GM19099 (cell line): ENCODE data around the gene SAMD11.

Source experiments
- POLR2A ChIP-seq: IDR thresholded peaks from 3 replicates; pipeline ENCODE4 v1.6.1; 2011; ENCODE audit warnings: low read depth; ENCODE audit not compliant: insufficient read length; ENCODE audit errors: extremely low read depth

Gene SAMD11, protein sequence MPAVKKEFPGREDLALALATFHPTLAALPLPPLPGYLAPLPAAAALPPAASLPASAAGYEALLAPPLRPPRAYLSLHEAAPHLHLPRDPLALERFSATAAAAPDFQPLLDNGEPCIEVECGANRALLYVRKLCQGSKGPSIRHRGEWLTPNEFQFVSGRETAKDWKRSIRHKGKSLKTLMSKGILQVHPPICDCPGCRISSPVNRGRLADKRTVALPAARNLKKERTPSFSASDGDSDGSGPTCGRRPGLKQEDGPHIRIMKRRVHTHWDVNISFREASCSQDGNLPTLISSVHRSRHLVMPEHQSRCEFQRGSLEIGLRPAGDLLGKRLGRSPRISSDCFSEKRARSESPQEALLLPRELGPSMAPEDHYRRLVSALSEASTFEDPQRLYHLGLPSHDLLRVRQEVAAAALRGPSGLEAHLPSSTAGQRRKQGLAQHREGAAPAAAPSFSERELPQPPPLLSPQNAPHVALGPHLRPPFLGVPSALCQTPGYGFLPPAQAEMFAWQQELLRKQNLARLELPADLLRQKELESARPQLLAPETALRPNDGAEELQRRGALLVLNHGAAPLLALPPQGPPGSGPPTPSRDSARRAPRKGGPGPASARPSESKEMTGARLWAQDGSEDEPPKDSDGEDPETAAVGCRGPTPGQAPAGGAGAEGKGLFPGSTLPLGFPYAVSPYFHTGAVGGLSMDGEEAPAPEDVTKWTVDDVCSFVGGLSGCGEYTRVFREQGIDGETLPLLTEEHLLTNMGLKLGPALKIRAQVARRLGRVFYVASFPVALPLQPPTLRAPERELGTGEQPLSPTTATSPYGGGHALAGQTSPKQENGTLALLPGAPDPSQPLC

GRCh38 chr1:923131-923990 is at the start of gene SAMD11:
SAMD11 (plus strand) TSS chr1:923923; CDS start chr1:924432, 509 bp downstream.
- TF ChIP-seq POLR2A = no peak

DNA sequence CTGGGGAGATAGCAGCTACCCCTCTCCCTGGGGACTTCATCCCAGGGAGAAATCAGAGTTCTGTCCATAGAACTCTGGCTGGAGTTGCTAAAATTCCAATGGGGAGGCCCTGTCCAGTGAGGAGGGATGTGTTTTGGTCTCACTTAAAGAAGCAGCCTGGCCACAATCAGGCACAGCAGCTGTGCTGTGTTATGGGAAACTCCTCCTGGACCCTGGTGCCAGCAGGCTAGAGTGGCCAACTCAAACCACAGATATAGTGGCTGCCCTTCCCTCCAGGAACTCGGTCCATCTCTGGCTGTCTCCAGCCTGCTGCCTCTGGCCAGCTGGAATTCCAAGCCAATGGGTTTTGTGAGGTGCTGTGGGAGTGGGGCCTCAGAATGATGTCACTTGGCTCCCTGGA is 37.4 kb upstream of the SAMD11 start:
- no peak for TF ChIP-seq POLR2A

DNA sequence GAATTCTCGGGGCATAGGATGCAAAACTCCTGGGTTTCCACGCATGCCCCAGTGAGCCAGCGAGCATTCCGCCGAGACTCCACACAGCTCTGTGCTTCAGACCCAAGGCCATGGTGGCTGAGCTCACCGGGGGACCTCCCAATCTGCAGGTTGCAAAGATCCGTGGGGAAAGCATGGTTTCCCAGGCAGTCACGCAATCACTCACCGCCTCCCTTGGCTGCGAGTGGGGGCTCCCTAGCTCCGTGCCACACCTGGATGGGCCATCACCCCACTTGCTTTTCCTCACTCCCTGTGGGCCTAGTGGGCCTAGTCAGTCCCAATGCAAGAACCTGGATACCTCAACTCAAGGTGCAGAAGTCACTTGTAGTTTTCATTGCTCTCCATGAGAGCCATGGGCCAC is 37.0 kb upstream of the SAMD11 start:
- no peak for TF ChIP-seq POLR2A

DNA sequence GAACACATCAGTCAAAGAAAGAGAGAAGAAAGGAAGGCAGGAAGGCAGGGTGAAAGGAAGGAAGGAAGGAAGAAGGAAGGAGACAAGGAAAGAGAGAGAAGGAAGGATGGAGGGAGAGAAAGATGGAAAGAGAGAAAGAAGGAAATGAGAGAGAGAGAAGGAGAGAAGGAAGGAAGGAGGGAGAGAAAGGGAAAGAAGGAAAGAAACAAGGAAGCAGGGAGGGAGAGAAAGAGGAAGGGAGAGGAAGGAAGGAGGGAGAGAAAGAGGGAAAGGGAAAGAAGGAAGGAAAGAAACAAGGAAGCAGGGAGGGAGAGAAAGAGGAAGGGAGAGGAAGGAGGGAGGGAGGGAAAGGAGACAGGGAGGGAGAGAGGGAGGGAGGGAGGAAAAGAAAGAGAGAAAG is 35.4 kb upstream of the SAMD11 start:
- TF ChIP-seq POLR2A = no peak

DNA sequence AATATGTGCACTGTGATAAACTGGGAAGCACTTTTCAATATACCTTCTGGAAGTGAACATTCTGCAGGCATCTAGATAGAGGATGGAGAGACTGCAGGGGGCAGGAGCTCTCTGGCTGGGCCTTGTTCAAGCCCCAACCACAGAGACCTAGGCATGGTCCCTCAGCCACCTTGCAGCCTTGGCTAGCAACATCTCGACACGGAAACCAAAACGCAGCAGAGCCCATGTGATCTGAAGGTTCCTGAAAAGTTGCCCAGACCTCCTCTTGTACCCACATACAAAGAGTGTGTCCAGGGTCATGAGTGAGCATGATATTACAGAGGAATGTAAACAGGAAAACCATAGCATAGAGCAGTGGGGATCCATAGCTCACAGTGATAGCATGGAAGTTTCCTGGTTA is 33.1 kb upstream of the SAMD11 start:
- no peak for TF ChIP-seq POLR2A

DNA sequence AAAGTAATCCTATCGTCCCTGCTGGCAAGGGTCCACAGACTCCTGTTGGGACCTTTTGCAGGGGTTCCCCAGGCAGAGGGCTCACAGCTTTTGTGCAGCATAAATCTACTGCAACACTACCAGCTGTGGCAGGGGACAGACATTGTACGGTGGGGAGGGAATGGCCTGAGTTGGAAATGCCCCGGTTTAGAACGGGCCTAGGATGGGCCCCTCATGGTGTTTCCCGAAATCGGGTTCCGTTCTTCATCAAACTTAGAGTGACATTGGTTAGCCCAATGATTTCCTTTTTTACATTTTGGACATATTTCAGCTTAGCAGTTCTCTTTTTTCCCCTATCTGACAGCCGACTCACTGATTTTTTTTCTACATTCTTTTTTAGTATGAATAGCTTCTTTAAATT is 26.5 kb upstream of the SAMD11 start:
- no peak for TF ChIP-seq POLR2A

DNA sequence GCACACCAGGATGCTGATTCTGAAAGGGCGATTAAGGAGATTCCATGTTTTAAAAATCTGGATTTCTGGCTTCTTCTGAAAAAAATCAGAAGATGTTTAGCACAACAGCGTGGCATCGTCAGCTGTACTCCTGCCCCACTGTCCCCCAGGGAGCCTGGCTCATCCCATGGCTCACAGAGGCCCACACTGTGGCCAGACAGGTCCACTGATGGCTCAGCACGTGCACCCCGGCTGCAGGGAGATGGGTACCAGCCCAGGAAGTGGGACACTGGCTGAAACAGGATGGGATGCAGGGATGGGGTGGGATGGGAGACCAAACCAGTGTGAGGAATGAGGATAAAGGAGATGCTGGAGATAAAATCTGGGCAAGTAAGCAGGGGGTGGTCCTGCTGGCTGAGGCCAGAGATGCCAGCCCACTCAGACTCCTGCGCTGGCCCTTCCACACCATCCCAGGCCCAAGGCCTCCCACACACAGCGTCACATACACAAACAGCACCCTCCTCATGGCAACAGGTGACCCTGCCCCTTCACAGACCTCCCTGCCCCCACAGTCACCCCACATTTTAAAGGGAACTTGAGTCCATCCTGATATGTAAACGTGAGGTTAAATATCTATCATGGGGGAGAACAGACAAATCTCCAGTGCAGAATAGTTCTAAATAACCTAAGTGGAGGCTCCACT is 23.9 kb upstream of the SAMD11 start:
- no peak for TF ChIP-seq POLR2A

GRCh38 chr1:901108-901859 is 22.4 kb upstream of the SAMD11 start:
- no peak for TF ChIP-seq POLR2A

DNA sequence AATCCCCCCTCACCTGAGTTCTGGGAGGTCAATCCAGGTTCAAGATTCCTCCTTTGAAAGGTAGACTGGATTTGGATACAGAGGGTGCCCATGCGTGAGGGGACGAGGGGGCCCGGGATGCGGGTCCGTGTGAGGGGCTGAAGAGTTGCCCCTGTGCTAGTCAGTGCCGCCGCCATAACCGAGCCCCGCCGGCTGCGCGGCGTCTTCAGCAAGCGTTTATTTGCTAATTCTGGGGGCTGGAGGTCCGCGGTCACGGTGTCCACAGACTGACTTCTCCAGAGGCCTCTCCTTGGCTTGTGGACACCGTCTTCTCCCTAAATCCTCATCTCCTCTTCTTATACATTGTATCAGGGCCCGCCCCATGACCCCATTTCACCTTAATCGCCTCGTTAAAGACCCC is 20.9 kb upstream of the SAMD11 start:
- no peak for TF ChIP-seq POLR2A

DNA sequence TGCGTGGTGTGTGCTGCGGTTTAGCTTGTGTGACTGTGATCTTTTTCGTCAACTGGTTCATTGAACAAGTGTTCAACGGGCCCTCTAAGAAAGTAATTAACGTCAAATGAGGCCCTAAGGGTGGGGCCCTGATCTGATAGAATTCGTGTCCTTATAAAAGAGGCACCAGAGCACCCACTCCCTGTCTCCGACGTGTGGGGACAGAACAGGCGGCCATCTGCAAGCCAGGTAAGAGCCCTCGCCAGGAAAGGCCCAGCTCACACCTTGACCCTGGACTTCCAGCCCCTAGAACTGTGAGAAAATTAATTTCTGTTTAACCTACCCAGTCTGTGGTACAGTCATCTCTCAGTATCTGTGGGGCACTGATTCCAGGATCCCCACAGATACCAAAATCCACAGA is 20.4 kb upstream of the SAMD11 start:
- no peak for TF ChIP-seq POLR2A

DNA sequence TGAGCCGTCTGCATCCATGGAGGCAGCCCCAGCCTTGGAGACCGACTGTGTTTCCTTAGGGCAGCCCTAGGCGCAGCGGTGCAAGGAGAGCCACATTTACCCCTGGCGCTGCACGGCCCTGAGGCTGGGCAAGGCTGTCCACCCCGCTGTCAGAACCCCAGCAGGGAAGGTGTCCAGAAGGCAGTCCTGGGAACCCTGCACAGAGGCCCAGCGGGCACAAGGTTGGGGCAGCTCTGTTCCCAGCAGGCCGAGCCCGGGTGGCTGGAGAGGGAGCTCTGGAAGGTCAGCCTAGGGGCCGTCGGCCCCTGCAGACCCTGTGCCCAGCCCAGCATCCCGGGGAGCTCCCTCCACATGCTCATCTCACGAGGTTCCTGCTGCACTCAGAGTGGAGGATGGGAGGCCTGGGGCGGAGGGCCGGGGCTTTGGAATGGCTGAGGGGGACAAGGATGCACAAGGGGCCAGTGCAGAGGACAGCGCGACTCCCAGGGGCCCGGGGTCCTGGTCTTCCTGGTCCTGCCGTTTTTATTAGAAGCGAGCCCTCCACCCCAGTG is 19.9 kb upstream of the SAMD11 start:
- TF ChIP-seq POLR2A = no peak

GRCh38 chr1:904310-904950 is 19.3 kb upstream of the SAMD11 start:
- TF ChIP-seq POLR2A = peak; percentile 50

GRCh38 chr1:905071-905749 is 18.5 kb upstream of the SAMD11 start:
- TF ChIP-seq POLR2A = no peak
